Suprapubic skin (tissue), 4 donors: ENCODE results near the gene STARD9.
"Not testable (repeated sequence)": the region's sequence is repeated elsewhere in the genome, so short reads cannot be mapped to it uniquely, and the experiment has no call there.

Experiments
- EP300 ChIP-seq: sonication (generic); formaldehyde crosslinking; IDR thresholded peaks from one replicate; pipeline ENCODE4 v1.6.1; 2017; ENCODE audit warnings: antibody characterized with exemption
- POLR2A ChIP-seq, 2 donors: fragments of 450-650 bp; IDR thresholded peaks; one replicate each; pipeline ENCODE4 v1.6.1; 2017; ENCODE audit warnings: antibody characterized with exemption in 2 of 2, mild to moderate bottlenecking in 2 of 2, moderate library complexity in 2 of 2
- POLR2AphosphoS5 ChIP-seq, 3 donors: sonication (generic); formaldehyde crosslinking; IDR thresholded peaks; one replicate each; pipeline ENCODE4 v1.6.1; 2017; ENCODE audit warnings: antibody characterized with exemption in 3 of 3
- TF ChIP-seq, protein P1 (sequence below), 2 donors: fragments of 200-600 bp in 1 of 2; fragments of 450-650 bp in 1 of 2; sonication (generic) in 1 of 2; IDR thresholded peaks; one replicate each; pipeline ENCODE4 v1.5.1; 2016 to 2019; ENCODE audit warnings: antibody characterized with exemption in 2 of 2, mild to moderate bottlenecking in 1 of 2, moderate library complexity in 1 of 2

DNA sequence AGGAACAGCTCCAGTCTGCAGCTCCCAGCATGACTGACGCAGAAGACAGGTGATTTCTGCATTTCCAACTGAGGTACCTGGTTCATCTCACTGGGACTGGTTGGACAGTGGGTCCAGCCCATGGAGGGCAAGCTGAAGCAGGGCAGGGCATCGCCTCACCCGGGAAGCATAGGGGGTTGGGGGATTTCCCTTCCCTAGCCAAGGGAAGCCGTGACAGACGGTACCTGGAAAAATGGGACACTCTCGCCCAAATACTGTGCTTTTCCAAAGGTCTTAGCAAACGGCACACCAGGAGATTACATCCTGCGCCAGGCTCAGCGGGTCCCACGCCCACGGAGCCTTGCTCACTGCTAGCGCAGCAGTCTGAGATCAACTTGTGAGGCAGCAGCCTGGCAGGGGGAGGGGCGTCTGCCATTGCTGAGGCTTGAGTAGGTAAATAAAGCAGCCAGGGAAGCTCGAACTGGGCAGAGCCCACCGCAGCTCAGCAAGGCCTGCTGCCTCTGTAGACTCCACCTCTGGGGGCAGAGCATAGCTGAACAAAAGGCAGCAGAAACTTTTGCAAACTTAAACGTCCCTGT, 188.8 kb downstream of the STARD9 start:
- TF ChIP-seq, protein P1, sequence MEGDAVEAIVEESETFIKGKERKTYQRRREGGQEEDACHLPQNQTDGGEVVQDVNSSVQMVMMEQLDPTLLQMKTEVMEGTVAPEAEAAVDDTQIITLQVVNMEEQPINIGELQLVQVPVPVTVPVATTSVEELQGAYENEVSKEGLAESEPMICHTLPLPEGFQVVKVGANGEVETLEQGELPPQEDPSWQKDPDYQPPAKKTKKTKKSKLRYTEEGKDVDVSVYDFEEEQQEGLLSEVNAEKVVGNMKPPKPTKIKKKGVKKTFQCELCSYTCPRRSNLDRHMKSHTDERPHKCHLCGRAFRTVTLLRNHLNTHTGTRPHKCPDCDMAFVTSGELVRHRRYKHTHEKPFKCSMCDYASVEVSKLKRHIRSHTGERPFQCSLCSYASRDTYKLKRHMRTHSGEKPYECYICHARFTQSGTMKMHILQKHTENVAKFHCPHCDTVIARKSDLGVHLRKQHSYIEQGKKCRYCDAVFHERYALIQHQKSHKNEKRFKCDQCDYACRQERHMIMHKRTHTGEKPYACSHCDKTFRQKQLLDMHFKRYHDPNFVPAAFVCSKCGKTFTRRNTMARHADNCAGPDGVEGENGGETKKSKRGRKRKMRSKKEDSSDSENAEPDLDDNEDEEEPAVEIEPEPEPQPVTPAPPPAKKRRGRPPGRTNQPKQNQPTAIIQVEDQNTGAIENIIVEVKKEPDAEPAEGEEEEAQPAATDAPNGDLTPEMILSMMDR (IDR thresholded peaks at IDR 0.05): not testable (repeated sequence)
- TF ChIP-seq POLR2A (IDR thresholded peaks at IDR 0.05); EP300; POLR2AphosphoS5 (IDR thresholded peaks at IDR 0.05): not testable (repeated sequence)
